ENCODE data around the gene SMG6.
A peak's percentile ranks its signal among the peaks of the same experiment; 100 is the strongest.
"Not testable (repeated sequence)": the region's sequence is repeated elsewhere in the genome, so short reads cannot be mapped to it uniquely, and the experiment has no call there.

The SMG6 gene

DNA sequence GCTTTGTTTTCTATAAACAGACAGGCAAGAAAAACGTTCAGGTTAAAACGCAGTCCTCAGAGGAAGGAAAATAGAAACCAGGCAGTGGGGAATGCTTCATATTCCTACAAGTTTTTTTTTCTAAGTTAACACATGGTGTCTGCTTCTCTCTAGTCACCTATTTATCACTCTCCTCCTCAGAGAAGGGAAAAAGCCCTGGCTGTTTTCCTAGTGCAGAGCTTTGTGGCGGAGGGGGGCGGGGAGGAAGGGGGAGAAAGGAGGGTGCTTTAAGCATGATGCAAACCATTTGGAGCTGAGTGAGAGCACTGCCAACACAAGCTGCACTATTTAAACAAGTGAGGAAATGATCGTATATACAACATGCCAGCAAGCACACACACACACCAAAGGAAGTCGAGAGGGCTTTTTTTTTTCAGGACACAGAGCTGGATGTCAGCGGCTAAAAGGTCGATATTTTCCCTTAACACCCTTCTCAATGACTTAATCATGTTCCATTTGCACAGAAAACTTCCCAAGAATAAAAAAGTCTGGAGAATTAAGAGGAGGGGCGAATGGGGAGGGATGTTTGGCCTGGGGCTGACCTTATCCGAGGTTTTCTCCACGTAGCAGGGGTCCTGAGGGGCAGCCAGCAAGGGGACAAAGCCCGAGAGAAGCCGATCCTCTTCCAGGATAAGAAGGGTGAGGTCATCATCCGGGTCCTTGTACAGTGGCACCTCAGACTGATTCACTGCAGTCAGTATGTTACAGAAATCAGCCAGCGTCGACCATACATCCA lies 131.3 kb downstream of the SMG6 start:
- H3K4me3 ChIP-seq (ENCODE audit: low read depth, low read length): no peak overlapping the region
- DNase-seq (ENCODE audit: low read depth): no peak
- TF ChIP-seq MYC (IDR thresholded peaks at IDR 0.05; ENCODE audit: low read depth, low read length): no peak
- TF ChIP-seq POLR2A (IDR thresholded peaks at IDR 0.05; ENCODE audit: extremely low read depth, insufficient read length): no peak
- TF ChIP-seq, protein P1, sequence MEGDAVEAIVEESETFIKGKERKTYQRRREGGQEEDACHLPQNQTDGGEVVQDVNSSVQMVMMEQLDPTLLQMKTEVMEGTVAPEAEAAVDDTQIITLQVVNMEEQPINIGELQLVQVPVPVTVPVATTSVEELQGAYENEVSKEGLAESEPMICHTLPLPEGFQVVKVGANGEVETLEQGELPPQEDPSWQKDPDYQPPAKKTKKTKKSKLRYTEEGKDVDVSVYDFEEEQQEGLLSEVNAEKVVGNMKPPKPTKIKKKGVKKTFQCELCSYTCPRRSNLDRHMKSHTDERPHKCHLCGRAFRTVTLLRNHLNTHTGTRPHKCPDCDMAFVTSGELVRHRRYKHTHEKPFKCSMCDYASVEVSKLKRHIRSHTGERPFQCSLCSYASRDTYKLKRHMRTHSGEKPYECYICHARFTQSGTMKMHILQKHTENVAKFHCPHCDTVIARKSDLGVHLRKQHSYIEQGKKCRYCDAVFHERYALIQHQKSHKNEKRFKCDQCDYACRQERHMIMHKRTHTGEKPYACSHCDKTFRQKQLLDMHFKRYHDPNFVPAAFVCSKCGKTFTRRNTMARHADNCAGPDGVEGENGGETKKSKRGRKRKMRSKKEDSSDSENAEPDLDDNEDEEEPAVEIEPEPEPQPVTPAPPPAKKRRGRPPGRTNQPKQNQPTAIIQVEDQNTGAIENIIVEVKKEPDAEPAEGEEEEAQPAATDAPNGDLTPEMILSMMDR (IDR thresholded peaks at IDR 0.05; ENCODE audit: low read depth, low read length): no peak
- no peak for TF ChIP-seq MAX (IDR thresholded peaks at IDR 0.05; ENCODE audit: low read depth, low read length)

- TF ChIP-seq, protein P1 (IDR thresholded peaks at IDR 0.05; ENCODE audit: low read depth, low read length): no peak
- TF ChIP-seq POLR2A (IDR thresholded peaks at IDR 0.05; ENCODE audit: extremely low read depth, insufficient read length): no peak
- TF ChIP-seq MAX (IDR thresholded peaks at IDR 0.05; ENCODE audit: low read depth, low read length): no peak
- no peak for TF ChIP-seq MYC (IDR thresholded peaks at IDR 0.05; ENCODE audit: low read depth, low read length)
- DNase-seq (ENCODE audit: low read depth): no peak
- H3K4me3 ChIP-seq (ENCODE audit: low read depth, low read length): no peak overlapping the region
Observed at GRCh38 chr17:2171702-2172076, 131.9 kb downstream of the SMG6 start.

DNA sequence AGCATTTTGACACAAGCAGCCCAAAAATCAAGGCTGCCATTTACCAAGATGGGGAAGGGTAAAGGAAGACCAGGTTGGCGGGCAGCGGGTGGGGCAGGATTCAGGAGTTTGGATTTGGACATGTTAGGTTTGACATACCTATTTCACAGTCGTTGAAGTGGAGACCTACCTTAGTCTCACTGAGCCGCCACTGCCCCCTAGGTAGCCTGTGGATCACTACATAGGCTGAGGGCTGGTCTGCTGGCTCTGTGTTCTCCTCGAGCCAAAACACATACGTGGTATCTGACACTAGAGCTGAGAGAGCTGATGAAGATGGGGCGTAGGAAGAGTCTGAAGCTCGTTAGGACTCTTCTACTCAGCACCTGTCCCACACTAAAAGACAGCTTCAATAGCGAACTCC lies 133.6 kb downstream of the SMG6 start:
- TF ChIP-seq MAX (IDR thresholded peaks at IDR 0.05; ENCODE audit: low read depth, low read length) (no peak), POLR2A (IDR thresholded peaks at IDR 0.05; ENCODE audit: extremely low read depth, insufficient read length) (no peak), MYC (IDR thresholded peaks at IDR 0.05; ENCODE audit: low read depth, low read length) (no peak)
- TF ChIP-seq, protein P1 (IDR thresholded peaks at IDR 0.05; ENCODE audit: low read depth, low read length): no peak
- peak; percentile 25 for DNase-seq (ENCODE audit: low read depth)
- no peak overlapping the region for H3K4me3 ChIP-seq (ENCODE audit: low read depth, low read length)

DNA sequence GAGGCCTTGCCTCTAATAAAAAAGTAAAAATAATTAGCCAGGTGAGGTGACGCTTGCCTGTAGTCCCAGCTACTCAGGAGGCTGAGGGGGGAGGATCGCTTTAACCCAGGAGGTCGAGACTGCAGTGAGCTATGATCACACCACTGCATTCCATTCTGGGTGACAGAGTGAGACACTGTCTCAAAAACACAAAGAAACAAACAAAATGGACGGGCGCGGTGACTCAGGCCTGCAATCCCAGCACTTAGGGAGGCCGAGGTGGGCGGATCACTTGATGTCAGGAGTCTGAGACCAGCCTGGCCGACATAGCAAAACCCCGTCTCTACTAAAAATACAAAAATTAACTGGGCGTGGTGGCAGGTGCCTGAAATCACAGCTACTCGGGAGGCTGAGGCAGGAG lies 137.9 kb downstream of the SMG6 start:
- not testable (repeated sequence) for H3K4me3 ChIP-seq (ENCODE audit: low read depth, low read length); DNase-seq (ENCODE audit: low read depth)

GRCh38 chr17:2158396-2158780 lies 145.2 kb downstream of the SMG6 start:
- no peak overlapping the region for H3K4me3 ChIP-seq (ENCODE audit: low read depth, low read length)
- no peak for DNase-seq (ENCODE audit: low read depth)

DNA sequence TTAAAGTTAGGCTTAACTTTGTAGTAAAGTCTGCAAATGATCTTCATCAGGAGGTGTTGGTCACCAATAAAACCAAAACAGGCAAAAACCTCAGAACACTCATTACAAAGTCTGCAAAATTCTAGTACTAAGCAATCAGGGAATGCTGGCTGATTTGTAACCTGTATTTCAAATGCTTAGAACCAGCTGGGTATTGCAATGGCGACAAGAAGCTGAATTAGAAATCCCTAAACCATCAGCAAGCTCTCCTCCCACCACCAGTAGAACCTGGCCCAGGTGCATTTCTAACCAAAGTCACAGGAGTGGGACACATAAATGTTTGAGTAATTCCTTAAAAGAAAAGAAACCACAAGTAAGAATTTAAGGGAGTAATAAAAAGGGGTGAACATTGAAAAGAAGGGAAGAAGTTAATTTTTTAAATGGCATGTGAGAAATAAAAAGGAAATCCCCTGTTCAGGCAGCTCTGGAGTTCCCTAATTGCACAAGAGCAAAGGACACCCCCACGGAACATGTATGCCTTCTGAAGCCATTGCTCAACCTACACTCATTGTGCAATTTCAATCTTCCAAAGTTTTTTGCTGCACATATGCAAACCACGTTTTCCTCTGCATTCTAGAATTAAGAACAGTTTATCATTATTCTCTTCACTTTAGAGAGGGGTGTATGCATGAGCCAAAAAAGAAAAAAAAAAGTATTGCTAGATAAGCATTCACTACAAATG lies 145.8 kb downstream of the SMG6 start:
- peak; percentile 88 for DNase-seq (ENCODE audit: low read depth)
- no peak overlapping the region for H3K4me3 ChIP-seq (ENCODE audit: low read depth, low read length)
- no peak for TF ChIP-seq POLR2A (IDR thresholded peaks at IDR 0.05; ENCODE audit: extremely low read depth, insufficient read length)
- TF ChIP-seq, protein P1 (IDR thresholded peaks at IDR 0.05; ENCODE audit: low read depth, low read length): no peak
- peak; percentile 87 for TF ChIP-seq MYC (IDR thresholded peaks at IDR 0.05; ENCODE audit: low read depth, low read length)
- peak; percentile 88 for TF ChIP-seq MAX (IDR thresholded peaks at IDR 0.05; ENCODE audit: low read depth, low read length)

More at GRCh38 chr17:2158396-2158780, 145.2 kb downstream of the SMG6 start:
- TF ChIP-seq, protein P1 (IDR thresholded peaks at IDR 0.05; ENCODE audit: low read depth, low read length): no peak
- TF ChIP-seq MAX (IDR thresholded peaks at IDR 0.05; ENCODE audit: low read depth, low read length): no peak
- TF ChIP-seq MYC (IDR thresholded peaks at IDR 0.05; ENCODE audit: low read depth, low read length): no peak
